Measurements from ENCODE around the gene FSHR. TPM values are rescaled to one million over a fixed set of nuclear protein-coding genes. Genes with fewer than 3 reads are reported as not detected.

FSHR gene
- polyA plus RNA-seq, 6 donors from 2014 or later, result not detected

DNA sequence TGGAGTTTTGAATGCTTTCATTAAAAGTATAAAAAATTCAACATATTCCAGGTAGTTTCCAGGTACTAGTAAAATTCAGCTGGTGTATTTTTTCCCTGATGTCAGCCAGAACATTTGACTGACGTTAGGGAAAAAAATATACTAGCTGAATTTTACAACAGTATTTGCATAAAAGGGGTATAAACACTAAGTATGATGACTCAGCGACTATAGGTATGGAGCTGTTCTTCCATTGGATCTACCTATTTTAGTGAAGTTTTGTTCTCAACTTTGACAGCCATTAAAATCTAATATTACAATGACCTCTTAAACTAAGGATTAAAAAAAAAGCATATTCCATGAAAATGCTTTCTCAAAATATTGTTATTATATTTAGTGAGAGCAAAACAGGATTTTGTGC lies 155.9 kb downstream of the FSHR start:
- Mint-ChIP-seq H3K4me1 (peaks cover 0 to 20% (median 3%) of the 10 kb centered on the region in 3 donors), H3K27ac (no peak overlapping the region), H3K27me3 (no peaks in the 10 kb centered on the region), H3K4me3 (no peak overlapping the region), H3K36me3 (no peaks in the 10 kb centered on the region), H3K9me3 (peaks cover 0 to 6% (median 0%) of the 10 kb centered on the region in 7 donors)
- DNase-seq, result no peak
- ATAC-seq (ENCODE audit: low read depth in 2 of 2), result no peak

DNA sequence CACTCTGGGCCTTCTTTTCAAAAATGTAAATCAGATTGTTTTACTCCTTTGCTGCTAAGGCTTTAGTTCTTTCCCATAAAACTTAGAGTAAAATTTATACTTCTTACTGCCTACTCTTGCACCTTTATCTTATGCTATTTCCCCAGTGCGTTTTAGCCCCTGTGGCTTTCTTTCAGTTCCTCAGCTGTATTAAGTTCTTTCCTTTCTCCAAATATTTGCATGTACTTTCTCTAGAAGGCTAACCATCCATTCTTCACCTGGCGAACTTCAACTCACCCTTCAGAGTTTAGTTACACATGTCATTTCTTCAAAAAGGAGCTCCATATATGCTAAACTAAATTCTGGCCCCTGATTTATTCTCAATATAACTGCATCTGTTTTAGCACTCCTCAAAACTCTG lies 160.7 kb downstream of the FSHR start:
- no peaks in the 10 kb centered on the region for H3K36me3 Mint-ChIP-seq
- H3K27ac Mint-ChIP-seq, result peak overlapping the region in 1 of 6 donors; percentile 13
- ATAC-seq (ENCODE audit: low read depth in 2 of 2), result no peak
- peaks cover 0 to 22% (median 0%) of the 10 kb centered on the region in 7 donors for H3K9me3 Mint-ChIP-seq
- H3K4me1 Mint-ChIP-seq, result peaks cover 0 to 25% (median 0%) of the 10 kb centered on the region in 3 donors
- DNase-seq, result no peak
- peak overlapping the region in 2 of 8 donors; percentile 11 to 48 for H3K4me3 Mint-ChIP-seq
- no peaks in the 10 kb centered on the region for H3K27me3 Mint-ChIP-seq

DNA sequence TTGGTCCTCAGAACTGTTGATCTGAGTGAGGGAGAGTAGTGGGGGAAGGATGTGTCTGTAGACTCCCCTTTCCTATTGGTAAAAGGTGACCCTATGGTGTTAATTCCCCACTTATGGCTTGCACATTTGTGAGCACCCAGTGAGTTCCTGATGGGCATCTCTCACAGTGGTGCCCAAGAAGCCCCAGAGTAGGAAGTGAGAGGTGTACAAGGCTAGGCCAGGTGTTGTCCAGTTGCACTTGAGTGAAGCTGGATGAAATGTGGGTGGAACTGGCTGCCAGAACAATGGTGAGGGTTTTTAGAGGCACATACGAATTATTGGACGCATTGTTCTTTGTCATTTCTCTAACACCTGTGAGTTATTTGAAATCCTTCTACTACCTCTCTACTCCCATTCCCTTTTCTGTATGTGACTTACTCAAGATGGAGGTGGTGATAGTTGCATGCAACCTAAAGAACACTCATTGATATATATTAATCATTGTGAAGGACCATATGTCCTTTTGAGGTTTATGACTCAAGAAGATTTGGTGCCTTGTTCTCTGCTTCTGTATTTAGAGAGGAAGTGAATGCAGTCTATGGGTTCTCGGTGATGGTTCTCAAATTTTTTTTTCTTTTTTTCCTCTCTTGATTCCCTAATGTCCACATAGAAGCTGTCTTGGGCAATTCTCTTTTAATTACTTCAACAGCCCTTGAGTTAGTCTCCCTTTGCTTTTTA lies 162.7 kb downstream of the FSHR start:
- Mint-ChIP-seq H3K27ac (peak overlapping the region in 1 of 6 donors; percentile 15), H3K27me3 (no peaks in the 10 kb centered on the region), H3K4me3 (no peak overlapping the region), H3K4me1 (peaks cover 0 to 25% (median 0%) of the 10 kb centered on the region in 3 donors), H3K36me3 (no peaks in the 10 kb centered on the region), H3K9me3 (peaks cover 0 to 22% (median 0%) of the 10 kb centered on the region in 7 donors)
- no peak for DNase-seq
- no peak for ATAC-seq (ENCODE audit: low read depth in 2 of 2)

DNA sequence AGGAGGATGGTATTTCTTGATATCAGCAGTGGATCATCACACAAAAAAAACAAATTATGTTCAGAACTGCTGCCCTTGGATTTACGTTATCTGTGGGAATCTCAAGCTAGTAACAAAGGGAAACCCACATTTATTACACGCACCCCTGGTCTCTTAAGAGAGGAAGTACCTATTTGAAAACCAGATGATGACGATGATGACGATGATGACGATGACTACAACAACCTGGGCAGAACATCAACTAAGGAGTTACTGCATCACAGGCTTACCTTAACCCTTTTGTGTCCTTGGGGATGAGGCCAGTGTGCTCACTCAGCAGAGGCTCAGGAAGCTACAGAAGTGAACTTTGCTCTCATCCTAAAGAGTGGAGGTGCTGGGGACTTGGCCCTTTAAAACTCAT lies 169.4 kb downstream of the FSHR start:
- Mint-ChIP-seq H3K4me3 (no peak overlapping the region), H3K27ac (peak overlapping the region in 1 of 6 donors; percentile 18), H3K27me3 (no peaks in the 10 kb centered on the region), H3K4me1 (peaks cover 0 to 6% (median 0%) of the 10 kb centered on the region in 3 donors), H3K36me3 (no peaks in the 10 kb centered on the region), H3K9me3 (peaks cover 0 to 6% (median 4%) of the 10 kb centered on the region in 7 donors)
- peak in 1 of 2 donors; percentile 30 for ATAC-seq (ENCODE audit: low read depth in 2 of 2)
- DNase-seq, result no peak

DNA sequence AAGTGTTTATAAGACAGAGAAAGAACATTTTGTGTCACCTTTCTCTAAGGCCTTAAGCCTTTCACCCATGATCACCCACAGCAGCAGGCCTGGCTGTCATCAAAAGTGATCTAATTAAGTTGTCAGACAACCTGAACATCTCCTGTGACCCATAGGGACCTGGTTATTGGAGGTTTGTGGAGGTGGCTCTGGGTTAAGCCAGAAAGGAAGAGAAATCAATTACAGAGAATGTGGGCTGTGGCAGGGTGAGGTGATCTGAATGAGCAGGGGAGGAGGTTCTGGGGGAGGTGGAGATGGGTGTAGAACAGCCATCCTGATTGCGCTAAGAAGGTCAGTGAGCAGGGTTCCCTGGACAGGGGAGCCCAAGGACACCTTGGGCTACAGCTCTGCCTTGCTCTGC lies 170.8 kb downstream of the FSHR start:
- no peak for DNase-seq
- Mint-ChIP-seq H3K27me3 (no peaks in the 10 kb centered on the region), H3K4me1 (peaks cover 0 to 6% (median 0%) of the 10 kb centered on the region in 3 donors), H3K9me3 (peaks cover 0 to 6% (median 0%) of the 10 kb centered on the region in 7 donors), H3K27ac (peak overlapping the region in 1 of 6 donors; percentile 2), H3K4me3 (no peak overlapping the region), H3K36me3 (no peaks in the 10 kb centered on the region)
- no peak for ATAC-seq (ENCODE audit: low read depth in 2 of 2)

DNA sequence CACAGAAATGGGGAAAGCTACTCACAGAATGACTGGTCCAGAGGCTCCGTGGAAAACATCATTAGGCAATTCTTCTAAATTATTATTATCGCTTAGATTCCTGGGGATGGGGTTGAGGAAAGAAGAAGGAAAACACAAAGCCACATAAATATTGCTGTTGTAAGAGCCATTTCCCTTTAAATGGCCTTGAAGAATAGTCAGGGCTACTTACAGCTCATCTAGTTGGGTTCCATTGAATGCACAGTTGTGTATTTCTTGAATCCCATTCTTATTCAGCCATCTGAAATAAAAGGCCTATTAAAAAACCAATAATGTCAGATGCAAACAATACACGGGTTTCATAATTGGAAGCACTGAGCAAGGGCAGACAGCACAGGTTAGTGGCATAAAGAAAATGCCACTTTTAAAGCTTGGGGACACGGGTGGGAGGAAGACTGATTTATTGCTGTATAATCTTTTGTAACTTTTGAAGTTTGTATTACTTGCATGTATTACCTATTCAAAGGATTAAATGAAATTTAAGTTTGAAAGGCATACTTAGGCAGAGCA lies 171.4 kb downstream of the FSHR start:
- H3K4me1 Mint-ChIP-seq, result peaks cover 0 to 6% (median 0%) of the 10 kb centered on the region in 3 donors
- no peak for DNase-seq

DNA sequence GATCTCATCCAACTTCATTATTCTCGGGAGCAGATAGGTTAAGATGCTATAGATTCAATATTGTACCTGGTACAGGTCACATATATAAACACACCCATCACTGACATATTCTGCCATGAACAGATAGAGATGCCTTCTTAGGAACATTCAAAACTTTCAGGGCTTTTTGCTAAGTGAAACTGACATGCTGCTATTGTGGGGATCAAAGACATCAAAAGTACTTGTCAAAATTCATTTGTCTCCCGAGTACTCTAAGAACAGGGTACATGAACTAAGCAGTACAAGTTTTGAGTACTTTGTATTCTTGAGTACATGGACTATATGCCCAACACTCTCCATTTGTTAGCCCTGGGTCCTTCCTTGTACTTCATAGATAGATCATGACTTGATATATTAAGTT lies 173.5 kb downstream of the FSHR start:
- Mint-ChIP-seq H3K27me3 (peaks cover 0 to 7% (median 0%) of the 10 kb centered on the region in 3 donors), H3K4me1 (peaks cover 0 to 6% (median 0%) of the 10 kb centered on the region in 3 donors), H3K36me3 (no peaks in the 10 kb centered on the region), H3K4me3 (no peak overlapping the region), H3K9me3 (peaks cover 0 to 5% (median 0%) of the 10 kb centered on the region in 7 donors), H3K27ac (no peak overlapping the region)
- no peak for DNase-seq
- ATAC-seq (ENCODE audit: low read depth in 2 of 2), result no peak

More for the DNA sequence above, 171.4 kb downstream of the FSHR start:
- no peaks in the 10 kb centered on the region for H3K27me3 Mint-ChIP-seq
- no peak overlapping the region for H3K4me3 Mint-ChIP-seq
- no peaks in the 10 kb centered on the region for H3K36me3 Mint-ChIP-seq
- ATAC-seq (ENCODE audit: low read depth in 2 of 2), result no peak
- no peak overlapping the region for H3K27ac Mint-ChIP-seq
- peaks cover 0 to 6% (median 0%) of the 10 kb centered on the region in 7 donors for H3K9me3 Mint-ChIP-seq

DNA sequence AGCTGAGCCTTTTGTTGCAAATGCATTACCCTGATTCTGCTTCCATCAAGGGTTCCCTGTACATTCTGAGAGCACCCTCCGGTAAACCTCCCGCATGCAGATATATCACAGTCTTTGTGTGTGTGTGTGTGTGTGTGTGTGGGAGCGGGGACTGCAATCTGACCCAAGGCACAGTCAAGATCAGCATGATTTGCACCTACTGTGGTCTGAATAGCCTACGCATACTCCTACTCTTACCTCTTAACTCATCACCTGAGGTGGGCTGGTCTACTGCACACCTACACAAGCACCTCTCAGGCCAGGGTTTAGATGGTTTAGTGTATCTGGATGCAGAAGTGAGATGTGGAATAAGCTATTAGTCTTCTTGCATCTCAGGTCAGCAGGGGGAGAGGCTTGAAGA lies 174.6 kb downstream of the FSHR start:
- H3K27ac Mint-ChIP-seq, result no peak overlapping the region
- no peaks in the 10 kb centered on the region for H3K36me3 Mint-ChIP-seq
- H3K4me1 Mint-ChIP-seq, result no peaks in the 10 kb centered on the region

DNA sequence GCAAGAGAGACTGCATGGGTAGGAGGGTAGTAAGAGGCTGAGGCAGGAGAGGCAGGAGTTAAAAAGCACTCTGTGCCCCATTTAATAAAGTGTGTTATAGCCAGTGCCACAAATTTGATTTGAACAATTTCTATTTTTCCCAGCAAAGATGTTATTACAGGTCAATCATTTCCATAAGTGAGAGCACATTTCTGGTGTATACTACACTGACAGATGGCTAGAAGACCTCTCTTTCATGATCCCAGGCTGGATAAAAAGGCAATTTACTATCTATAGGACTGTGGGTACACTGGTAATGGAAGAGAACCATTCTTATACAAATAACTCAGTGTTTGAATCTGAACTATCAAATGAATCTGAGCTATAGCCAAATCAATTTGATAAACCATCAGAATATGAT lies 176.2 kb downstream of the FSHR start:
- Mint-ChIP-seq H3K27ac (no peak overlapping the region), H3K4me1 (no peaks in the 10 kb centered on the region), H3K27me3 (peaks cover 0 to 7% (median 0%) of the 10 kb centered on the region in 3 donors), H3K4me3 (no peak overlapping the region), H3K9me3 (peaks cover 0 to 3% (median 0%) of the 10 kb centered on the region in 7 donors), H3K36me3 (no peaks in the 10 kb centered on the region)
- ATAC-seq (ENCODE audit: low read depth in 2 of 2), result no peak
- DNase-seq, result no peak

More for the DNA sequence above, 174.6 kb downstream of the FSHR start:
- DNase-seq, result no peak
- no peak for ATAC-seq (ENCODE audit: low read depth in 2 of 2)
- Mint-ChIP-seq H3K4me3 (no peak overlapping the region), H3K27me3 (peaks cover 0 to 7% (median 0%) of the 10 kb centered on the region in 3 donors), H3K9me3 (peaks cover 0 to 5% (median 0%) of the 10 kb centered on the region in 7 donors)

DNA sequence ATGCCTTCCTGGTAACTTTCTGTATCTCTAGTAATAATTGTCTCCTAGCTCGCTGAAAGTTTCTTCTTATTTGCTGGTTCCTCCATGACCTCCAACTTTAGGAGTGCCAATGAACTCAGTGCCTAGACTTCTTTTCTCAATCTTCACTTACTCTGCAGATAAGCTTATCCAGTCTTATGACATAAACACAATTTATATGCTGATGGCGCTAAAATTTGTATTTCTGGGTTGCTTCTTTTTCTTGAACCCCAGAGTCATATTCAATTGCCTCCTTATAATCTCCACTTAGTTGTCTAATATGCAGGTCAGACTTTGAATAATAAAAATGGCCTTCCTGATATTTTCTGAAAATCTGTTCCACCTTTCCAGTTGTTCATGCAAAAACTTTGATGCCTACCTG lies 182.5 kb downstream of the FSHR start:
- H3K4me3 Mint-ChIP-seq, result no peak overlapping the region
- no peaks in the 10 kb centered on the region for H3K4me1 Mint-ChIP-seq
- ATAC-seq (ENCODE audit: low read depth in 2 of 2), result no peak
- no peak for DNase-seq
- no peaks in the 10 kb centered on the region for H3K36me3 Mint-ChIP-seq
- peaks cover 0 to 3% (median 0%) of the 10 kb centered on the region in 7 donors for H3K9me3 Mint-ChIP-seq
- H3K27ac Mint-ChIP-seq, result no peak overlapping the region
- H3K27me3 Mint-ChIP-seq, result peaks cover 0 to 4% (median 0%) of the 10 kb centered on the region in 3 donors

DNA sequence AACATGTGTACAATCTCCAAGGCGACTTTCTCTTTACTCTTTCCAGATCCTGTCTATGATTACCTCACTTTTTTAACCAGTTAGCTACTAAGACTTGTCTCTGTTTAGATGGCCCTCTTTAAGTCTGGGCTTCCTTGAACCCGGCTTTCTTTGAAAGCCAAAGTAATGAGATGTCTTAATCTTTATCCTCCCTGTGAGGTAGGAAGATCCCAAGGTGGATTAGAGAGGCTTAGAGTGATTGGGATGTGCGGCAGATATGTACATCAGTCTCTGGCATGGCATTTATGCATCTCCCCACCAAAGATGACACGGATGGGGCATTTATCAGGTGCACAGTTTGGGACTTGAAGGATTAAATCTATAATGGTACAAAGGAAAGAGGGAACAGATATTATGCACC lies 186.3 kb downstream of the FSHR start:
- Mint-ChIP-seq H3K27ac (no peak overlapping the region), H3K4me3 (no peak overlapping the region), H3K9me3 (peaks cover 0 to 6% (median 0%) of the 10 kb centered on the region in 7 donors), H3K27me3 (no peaks in the 10 kb centered on the region), H3K36me3 (no peaks in the 10 kb centered on the region), H3K4me1 (no peaks in the 10 kb centered on the region)
- DNase-seq (no peak), ATAC-seq (ENCODE audit: low read depth in 2 of 2) (no peak)

DNA sequence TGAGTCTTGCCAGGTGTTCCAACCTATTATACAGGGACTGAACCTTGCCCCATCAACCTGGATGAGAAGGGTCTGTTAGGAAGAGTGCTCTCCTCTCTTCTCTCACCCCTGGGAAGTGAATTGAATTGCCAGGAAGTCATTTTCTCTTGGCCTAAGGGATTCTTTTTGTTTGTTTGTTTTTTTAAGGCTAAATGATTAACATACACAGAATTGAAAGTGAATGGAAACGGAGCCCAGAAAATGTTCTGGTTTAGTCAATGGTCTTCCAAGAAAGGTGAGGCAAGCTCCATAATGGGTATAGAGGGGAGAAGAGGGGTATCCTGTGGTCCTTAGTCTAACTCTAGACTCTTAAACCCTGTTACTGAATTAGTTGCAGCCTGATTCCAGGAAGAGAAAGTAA lies 189.1 kb downstream of the FSHR start:
- H3K27ac Mint-ChIP-seq, result no peak overlapping the region
- no peak overlapping the region for H3K4me3 Mint-ChIP-seq
- H3K36me3 Mint-ChIP-seq, result no peaks in the 10 kb centered on the region
- DNase-seq (no peak), ATAC-seq (ENCODE audit: low read depth in 2 of 2) (no peak)
- H3K9me3 Mint-ChIP-seq, result peaks cover 0 to 6% (median 0%) of the 10 kb centered on the region in 7 donors
- H3K27me3 Mint-ChIP-seq, result peaks cover 0 to 5% (median 4%) of the 10 kb centered on the region in 3 donors
- no peaks in the 10 kb centered on the region for H3K4me1 Mint-ChIP-seq

DNA sequence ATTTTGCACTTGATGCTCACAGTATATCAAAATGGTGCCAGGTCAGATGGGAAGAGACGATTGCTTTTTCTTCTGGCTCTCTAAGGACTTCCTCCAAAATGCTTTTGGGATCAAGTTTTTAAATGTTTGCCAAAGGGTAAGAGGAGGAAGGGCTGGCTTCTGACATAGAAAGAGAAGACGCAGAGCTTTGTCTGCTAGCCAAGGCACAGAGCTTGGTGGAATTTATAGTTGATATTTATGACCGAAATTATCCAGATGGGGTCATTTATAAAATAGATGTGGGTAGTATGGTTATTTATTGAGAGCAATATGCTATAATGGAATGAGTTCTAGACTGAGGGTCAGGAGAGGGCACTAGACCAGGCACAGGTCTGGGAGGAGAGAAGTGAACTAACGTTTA lies 193.3 kb downstream of the FSHR start:
- no peak for DNase-seq
- peaks cover 0 to 5% (median 0%) of the 10 kb centered on the region in 7 donors for H3K9me3 Mint-ChIP-seq
- H3K36me3 Mint-ChIP-seq, result no peaks in the 10 kb centered on the region
- no peak for ATAC-seq (ENCODE audit: low read depth in 2 of 2)
- H3K27me3 Mint-ChIP-seq, result peaks cover 7 to 10% (median 9%) of the 10 kb centered on the region in 3 donors
- peaks cover 0 to 2% (median 0%) of the 10 kb centered on the region in 3 donors for H3K4me1 Mint-ChIP-seq
- no peak overlapping the region for H3K4me3 Mint-ChIP-seq
- H3K27ac Mint-ChIP-seq, result no peak overlapping the region

DNA sequence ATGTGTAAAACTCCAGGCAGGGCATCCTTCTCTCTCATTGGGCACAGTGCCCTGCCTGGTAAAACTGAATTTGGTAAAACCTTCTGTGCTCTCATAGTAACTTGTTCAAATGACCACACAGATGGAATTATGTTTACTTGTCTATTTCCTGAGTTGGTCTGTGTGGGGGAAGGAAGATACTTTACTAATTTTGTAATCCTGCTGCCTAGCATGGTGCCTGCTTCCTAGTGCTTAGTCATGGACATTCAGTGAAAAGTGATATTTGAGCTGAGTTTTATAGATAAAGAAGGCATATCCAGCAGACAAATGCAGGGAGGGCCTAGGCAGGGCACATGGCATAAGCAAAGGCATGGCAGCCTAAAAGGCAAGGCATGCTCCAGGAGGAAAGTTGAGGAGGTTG lies 199.4 kb downstream of the FSHR start:
- H3K9me3 Mint-ChIP-seq, result no peaks in the 10 kb centered on the region
- peak overlapping the region in 1 of 8 donors; percentile 10 for H3K4me3 Mint-ChIP-seq
- H3K36me3 Mint-ChIP-seq, result no peaks in the 10 kb centered on the region
- ATAC-seq (ENCODE audit: low read depth in 2 of 2) (no peak), DNase-seq (no peak)
- H3K4me1 Mint-ChIP-seq, result peaks cover 0 to 1% (median 0%) of the 10 kb centered on the region in 3 donors
- H3K27ac Mint-ChIP-seq, result no peak overlapping the region
- peaks cover 5 to 7% (median 5%) of the 10 kb centered on the region in 3 donors for H3K27me3 Mint-ChIP-seq

All from naive B cell (primary cell).